Spinal cord (tissue), 10 donors: ENCODE measurements around the gene PLXND1. TPM values are rescaled to one million over a fixed set of nuclear protein-coding genes. Genes with fewer than 3 reads are reported as not detected.

Experiments
- DNase-seq, 6 donors: peaks; one replicate each; pipeline versions ENCODE4 v3.0.0 to v3.0.0-alpha.2; 2013 to 2015; ENCODE audit warnings: low spot score in 6 of 6, low read depth in 4 of 6
- H3K27ac ChIP-seq: one replicate; pipeline ENCODE4 v1.5.1; 2013; ENCODE audit warnings: low read depth, low read length, control low read depth
- H3K27me3 ChIP-seq: one replicate; pipeline ENCODE4 v1.6.1; 2013; ENCODE audit warnings: low read length; ENCODE audit not compliant: control insufficient read depth, insufficient read depth
- H3K36me3 ChIP-seq: one replicate; pipeline ENCODE4 v1.6.1; 2013; ENCODE audit warnings: low read length; ENCODE audit not compliant: control insufficient read depth, insufficient read depth
- H3K4me1 ChIP-seq: one replicate; pipeline ENCODE4 v1.6.1; 2013; ENCODE audit warnings: low read length; ENCODE audit not compliant: control insufficient read depth, insufficient read depth
- H3K4me3 ChIP-seq: one replicate; pipeline ENCODE4 v1.5.1; 2013; ENCODE audit warnings: low read depth, low read length, control low read depth
- H3K9me3 ChIP-seq: one replicate; pipeline ENCODE4 v1.6.1; 2013; ENCODE audit warnings: low read length; ENCODE audit not compliant: control insufficient read depth, insufficient read depth
- WGBS: methylation state at CpG from one replicate; pipeline ENCODE4 v1.1.5; 2013; ENCODE audit warnings: missing lambda C conversion rate; ENCODE audit not compliant: insufficient coverage; 5-methylcytosine and 5-hydroxymethylcytosine counted together
- polyA plus RNA-seq, 2 donors: library from polyadenylated mRNA; unstranded; fragments of 120-200 nt; gene quantifications; one replicate each; pipeline ENCODE4 v1.2.1, GENCODE V29; 2013; ENCODE audit not compliant: insufficient read length in 2 of 2
- small RNA-seq: library from RNA; depleted of rRNA; stranded (forward); fragments of <200 nt; gene quantifications from one replicate; pipeline ENCODE3, GENCODE V24; 2014; ENCODE audit warnings: low replicate concordance
- total RNA-seq, 2 donors: library from RNA; depleted of rRNA in 1 of 2; stranded (reverse); fragments of 120-200 nt in 1 of 2; fragments of >200 nt in 1 of 2; gene quantifications; one replicate each; pipeline versions ENCODE4 v1.2.3 to v1.2.4, GENCODE V29; 2013 to 2014
- donor health status: healthy.

PLXND1 gene
- total and polyA plus RNA-seq, 4 donors: 59.0 to 110 (median 65.9) TPM

- 48% methylated on average over 8 of the region's 9 CpGs for WGBS
- no peaks in the 10 kb centered on the region for H3K27me3 ChIP-seq
- peak overlapping the region; percentile 0 for H3K27ac ChIP-seq
- no peak overlapping the region for H3K4me3 ChIP-seq
- no peaks in the 10 kb centered on the region for H3K9me3 ChIP-seq
- H3K36me3 ChIP-seq: peaks cover 35% of the 10 kb centered on the region
- DNase-seq: peak in 4 of 6 donors; percentile 32 to 84 (median 60)
- H3K4me1 ChIP-seq: peaks cover 29% of the 10 kb centered on the region
Observed at GRCh38 chr3:129507181-129507831, 99.2 kb downstream of the PLXND1 start.

- no peak overlapping the region for H3K27ac ChIP-seq
- 80% methylated on average over 8 of the region's 9 CpGs for WGBS
Observed at GRCh38 chr3:129506231-129506742, 100.2 kb downstream of the PLXND1 start.

DNA sequence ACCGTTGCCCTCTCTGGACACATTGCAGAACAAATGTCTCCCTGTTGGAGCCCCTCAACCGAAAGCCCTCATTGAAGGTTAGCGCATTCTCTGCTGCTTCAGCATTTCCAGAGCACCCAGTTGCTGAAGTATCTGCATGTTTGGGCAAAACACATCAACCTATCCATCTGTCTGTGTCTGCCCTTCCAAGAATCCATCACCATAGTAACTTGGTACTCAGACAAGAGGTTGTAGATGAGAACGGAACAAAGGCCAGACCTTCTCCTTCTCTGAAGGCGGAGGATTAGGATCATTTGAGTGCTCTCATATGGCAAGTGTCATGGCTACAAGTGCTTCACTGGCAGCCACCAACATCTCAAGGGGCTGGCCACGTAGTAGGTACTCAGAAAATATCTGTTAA is 101.1 kb downstream of the PLXND1 start:
- H3K4me3 ChIP-seq: no peak overlapping the region
- H3K27me3 ChIP-seq: no peaks in the 10 kb centered on the region
- peaks cover 36% of the 10 kb centered on the region for H3K36me3 ChIP-seq
- peaks cover 32% of the 10 kb centered on the region for H3K4me1 ChIP-seq
- H3K27ac ChIP-seq: no peak overlapping the region
- peak in 1 of 6 donors; percentile 80 for DNase-seq
- 95% methylated on average over 2 of the region's 6 CpGs for WGBS
- H3K9me3 ChIP-seq: no peaks in the 10 kb centered on the region

More at GRCh38 chr3:129506231-129506742, 100.2 kb downstream of the PLXND1 start:
- H3K27me3 ChIP-seq: no peaks in the 10 kb centered on the region
- peak in 1 of 6 donors; percentile 16 for DNase-seq
- no peaks in the 10 kb centered on the region for H3K9me3 ChIP-seq
- H3K4me1 ChIP-seq: peaks cover 32% of the 10 kb centered on the region
- H3K36me3 ChIP-seq: peaks cover 31% of the 10 kb centered on the region
- H3K4me3 ChIP-seq: no peak overlapping the region

Small RNA genes lying within 50 kb of the gene (small RNA-seq; reads per million reads assigned to genes)
- not detected for gene RN7SL752P

Other genes starting within 250 kb of the PLXND1 start
- gene EFCAB12, start 178.0 kb downstream of the PLXND1 start, total RNA-seq: 1 to 10 TPM in 1 of 2 donors, under 1 TPM in 1; 0.50 to 4.9 TPM
- gene EFCAB12, start 178.0 kb downstream of the PLXND1 start, polyA plus RNA-seq: 1 to 10 TPM; 6.8 to 7.9 TPM
- 10 to 100 TPM; 25.1 to 35.2 TPM for gene MBD4, start 166.7 kb downstream of the PLXND1 start, total RNA-seq
- 10 to 100 TPM; 30.4 to 32.1 TPM for gene MBD4, start 166.7 kb downstream of the PLXND1 start, polyA plus RNA-seq
- 10 to 100 TPM; 26.5 to 44.0 TPM for gene IFT122, start 166.5 kb downstream of the PLXND1 start, total RNA-seq
- 10 to 100 TPM; 34.5 to 38.8 TPM for gene IFT122, start 166.5 kb downstream of the PLXND1 start, polyA plus RNA-seq
- under 1 TPM in 1 of 2 donors, not detected in 1; 0.06 TPM for gene RHO, start 78.0 kb downstream of the PLXND1 start, total RNA-seq
- gene RHO, start 78.0 kb downstream of the PLXND1 start, polyA plus RNA-seq: not detected
- not detected for gene H1-8, start 63.5 kb downstream of the PLXND1 start, total RNA-seq
- gene H1-8, start 63.5 kb downstream of the PLXND1 start, polyA plus RNA-seq: not detected